GM18867 (cell line): ENCODE measurements around the gene DGKH.
A peak's percentile ranks its signal among the peaks of the same experiment; 100 is the strongest.

Experiments
- ATAC-seq: cut with Tn5 transposase; IDR thresholded peaks from one replicate; pipeline ENCODE4 v1.9.1; 2021; ENCODE audit warnings: mild to moderate bottlenecking, moderate library complexity; ENCODE audit not compliant: unreplicated experiment

The DGKH gene

GRCh38 chr13:42272115-42272803 is 223.8 kb downstream of the DGKH start, which contains the start of gene AKAP11:
TSS of gene AKAP11 (plus strand) at chr13:42272152. CDS start at chr13:42286349, 14,197 bp downstream.
- ATAC-seq = peak; percentile 23

DNA sequence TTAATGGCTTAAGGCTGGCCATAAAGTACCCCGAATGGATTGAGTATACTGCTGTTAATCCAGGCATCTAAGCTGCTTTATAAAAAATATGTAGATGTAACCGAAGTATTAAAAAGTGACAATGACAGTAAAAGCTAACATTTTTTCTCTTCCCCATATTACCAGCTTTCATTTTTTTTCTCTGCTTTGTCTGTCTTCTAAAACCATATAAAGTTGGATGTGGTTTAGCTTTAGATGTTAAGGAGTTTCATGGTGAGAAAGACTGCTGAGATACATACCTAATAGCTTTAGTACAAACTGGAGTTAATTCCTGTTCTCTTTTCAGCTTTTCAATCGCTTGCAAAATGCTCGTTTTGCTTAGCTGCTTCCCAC is 224.3 kb downstream of the DGKH start:
- no peak for ATAC-seq

- ATAC-seq = no peak
These were observed 226.1 kb downstream of the DGKH start for GRCh38 chr13:42274386-42275097.

DNA sequence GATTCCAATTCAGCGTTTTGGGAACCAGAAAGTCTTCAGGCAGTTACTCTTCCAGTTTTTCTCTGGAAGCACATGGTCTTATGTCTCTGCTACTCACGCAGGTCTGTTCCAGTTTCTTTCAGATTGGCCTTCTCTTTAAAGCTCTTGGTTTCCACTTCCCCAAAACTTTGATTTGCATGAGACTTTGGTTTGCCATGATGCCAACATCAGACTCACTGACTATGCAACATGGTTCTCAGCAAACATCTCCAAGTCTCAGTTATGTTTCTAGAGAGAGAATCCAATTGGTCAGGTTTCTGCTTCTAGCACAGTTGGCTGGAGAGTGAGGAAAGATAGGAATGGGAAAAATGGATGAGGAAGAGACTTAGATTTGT is 226.6 kb downstream of the DGKH start:
- peak; percentile 36 for ATAC-seq

GRCh38 chr13:42275506-42275905 is 227.1 kb downstream of the DGKH start:
- ATAC-seq = no peak

DNA sequence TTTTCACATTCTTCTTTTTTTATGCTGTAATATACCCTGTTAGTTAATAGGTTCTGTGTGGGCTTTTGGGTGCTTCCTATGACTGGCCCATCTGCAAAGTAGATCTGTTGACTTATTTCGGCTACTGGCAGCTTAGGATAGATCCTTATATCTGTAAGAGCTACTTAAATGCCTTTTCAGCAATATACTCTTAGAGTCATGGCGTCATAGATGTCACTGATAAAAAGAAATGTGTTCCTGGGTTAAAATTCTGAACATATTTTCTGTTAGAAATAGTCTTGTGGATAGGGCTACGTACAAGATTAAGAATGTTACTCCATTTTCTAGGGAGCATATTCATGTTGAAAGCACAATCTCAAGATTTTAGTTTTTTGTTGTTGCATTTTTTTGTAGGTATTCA is 228.2 kb downstream of the DGKH start:
- ATAC-seq = no peak

GRCh38 chr13:42277618-42278276 is 229.3 kb downstream of the DGKH start:
- ATAC-seq = no peak

DNA sequence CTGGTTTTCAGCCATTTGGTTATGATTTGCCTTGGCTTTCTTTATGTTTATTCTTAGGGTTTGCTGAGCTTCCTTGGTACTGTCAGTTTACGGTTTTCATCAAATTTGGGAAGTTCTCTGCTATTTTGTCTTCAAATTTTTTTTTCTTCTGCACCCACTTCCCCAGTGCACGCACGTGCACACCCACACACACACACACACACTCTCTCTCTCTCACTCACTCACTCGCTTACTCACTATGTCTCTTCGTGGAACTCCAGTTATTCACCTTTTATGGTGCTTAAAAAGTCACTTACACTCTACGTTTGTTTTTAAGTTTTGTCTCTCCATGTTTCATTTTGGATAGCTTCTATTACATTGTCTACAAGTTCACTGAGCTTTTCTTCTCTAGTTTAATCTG is 230.6 kb downstream of the DGKH start:
- ATAC-seq = no peak

DNA sequence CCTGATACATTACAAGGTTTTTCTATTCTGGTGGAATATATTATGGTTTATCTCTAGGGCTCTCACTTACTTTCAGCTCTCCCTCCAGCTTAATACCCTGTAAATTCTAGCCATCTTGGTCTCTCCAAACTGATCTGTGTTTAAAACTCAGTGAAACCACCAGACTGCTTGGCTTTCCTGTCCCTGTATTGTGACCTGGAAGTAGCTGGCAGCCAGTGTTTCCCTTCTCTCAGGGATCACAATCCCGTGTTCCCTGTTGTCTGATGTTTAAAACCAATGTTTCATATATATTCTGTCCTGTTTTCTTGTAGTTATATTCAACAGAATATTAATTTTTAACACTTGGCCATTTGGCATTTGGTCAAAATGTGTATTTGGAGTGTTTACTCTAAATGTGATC is 231.5 kb downstream of the DGKH start:
- ATAC-seq = no peak

GRCh38 chr13:42280537-42280936 is 232.1 kb downstream of the DGKH start:
- ATAC-seq = no peak

GRCh38 chr13:42283574-42283973 is 235.1 kb downstream of the DGKH start:
- no peak for ATAC-seq

- no peak for ATAC-seq
These were observed 235.6 kb downstream of the DGKH start for GRCh38 chr13:42284068-42284467.
